Measurements from ENCODE around the gene TNFSF4.
"Not testable (repeated sequence)": the region's sequence is repeated elsewhere in the genome, so short reads cannot be mapped to it uniquely, and the experiment has no call there.

TNFSF4 gene

GRCh38 chr1:173164686-173165085 lies 42.4 kb downstream of the TNFSF4 start:
- Mint-ChIP-seq H3K4me1 (no peaks in the 10 kb centered on the region), H3K27ac (no peak overlapping the region), H3K36me3 (peaks cover 0 to 4% of the 10 kb centered on the region in 2 donors), H3K9me3 (peaks cover 0 to 2% of the 10 kb centered on the region in 2 donors), H3K27me3 (no peaks in the 10 kb centered on the region), H3K4me3 (no peak overlapping the region)
- DNase-seq = no peak
- no peak for ATAC-seq (replicated peaks)

- H3K4me1 Mint-ChIP-seq = no peaks in the 10 kb centered on the region
- peaks cover 0 to 4% of the 10 kb centered on the region in 2 donors for H3K36me3 Mint-ChIP-seq
- no peaks in the 10 kb centered on the region for H3K27me3 Mint-ChIP-seq
- no peak for ATAC-seq (replicated peaks)
- DNase-seq = no peak
- H3K4me3 Mint-ChIP-seq = no peak overlapping the region
- H3K9me3 Mint-ChIP-seq = peaks cover 0 to 2% of the 10 kb centered on the region in 2 donors
- no peak overlapping the region for H3K27ac Mint-ChIP-seq
Observed at GRCh38 chr1:173164178-173164577, 43.0 kb downstream of the TNFSF4 start.

GRCh38 chr1:173163222-173163621 lies 43.9 kb downstream of the TNFSF4 start:
- ATAC-seq (replicated peaks) (no peak), DNase-seq (no peak)
- H3K27me3 Mint-ChIP-seq = no peaks in the 10 kb centered on the region
- peaks cover 0 to 2% of the 10 kb centered on the region in 2 donors for H3K9me3 Mint-ChIP-seq
- no peak overlapping the region for H3K27ac Mint-ChIP-seq
- H3K36me3 Mint-ChIP-seq = peaks cover 0 to 4% of the 10 kb centered on the region in 2 donors
- H3K4me3 Mint-ChIP-seq = no peak overlapping the region
- H3K4me1 Mint-ChIP-seq = no peaks in the 10 kb centered on the region

- no peaks in the 10 kb centered on the region for H3K4me1 Mint-ChIP-seq
- no peak overlapping the region for H3K27ac Mint-ChIP-seq
- H3K4me3 Mint-ChIP-seq = no peak overlapping the region
- ATAC-seq (replicated peaks) (no peak), DNase-seq (no peak)
- no peaks in the 10 kb centered on the region for H3K27me3 Mint-ChIP-seq
- H3K9me3 Mint-ChIP-seq = peaks cover 0 to 2% of the 10 kb centered on the region in 2 donors
- peaks cover 0 to 4% of the 10 kb centered on the region in 2 donors for H3K36me3 Mint-ChIP-seq
Observed at GRCh38 chr1:173162601-173163000, 44.5 kb downstream of the TNFSF4 start.

- H3K36me3 Mint-ChIP-seq = peaks cover 0 to 7% of the 10 kb centered on the region in 2 donors
- H3K4me3 Mint-ChIP-seq = no peak overlapping the region
- DNase-seq (no peak), ATAC-seq (replicated peaks) (no peak)
- H3K27ac Mint-ChIP-seq = no peak overlapping the region
- H3K4me1 Mint-ChIP-seq = no peaks in the 10 kb centered on the region
- H3K27me3 Mint-ChIP-seq = no peaks in the 10 kb centered on the region
- H3K9me3 Mint-ChIP-seq = peaks cover 0 to 2% of the 10 kb centered on the region in 2 donors
Observed at GRCh38 chr1:173161510-173162221, 45.5 kb downstream of the TNFSF4 start.

- not testable (repeated sequence) for H3K9me3 Mint-ChIP-seq
Observed at GRCh38 chr1:173153964-173154363, 53.2 kb downstream of the TNFSF4 start.

GRCh38 chr1:173153503-173153902 lies 53.6 kb downstream of the TNFSF4 start:
- no peak overlapping the region for H3K27ac Mint-ChIP-seq
- peaks cover 9 to 13% of the 10 kb centered on the region in 2 donors for H3K36me3 Mint-ChIP-seq
- peaks cover 0 to 3% of the 10 kb centered on the region in 2 donors for H3K27me3 Mint-ChIP-seq
- peaks cover 6 to 9% of the 10 kb centered on the region in 2 donors for H3K4me1 Mint-ChIP-seq
- ATAC-seq (replicated peaks) = no peak
- no peak for DNase-seq
- H3K9me3 Mint-ChIP-seq = peaks cover 6 to 8% of the 10 kb centered on the region in 2 donors
- H3K4me3 Mint-ChIP-seq = no peak overlapping the region

More at GRCh38 chr1:173153964-173154363, 53.2 kb downstream of the TNFSF4 start:
- not testable (repeated sequence) for H3K4me3 Mint-ChIP-seq; H3K4me1 Mint-ChIP-seq; H3K27ac Mint-ChIP-seq; DNase-seq; ATAC-seq (replicated peaks); H3K27me3 Mint-ChIP-seq
- H3K36me3 Mint-ChIP-seq = peaks cover 9 to 13% of the 10 kb centered on the region in 2 donors

GRCh38 chr1:173152598-173152997 lies 54.5 kb downstream of the TNFSF4 start:
- Mint-ChIP-seq H3K9me3 (peaks cover 7 to 10% of the 10 kb centered on the region in 2 donors), H3K4me3 (no peak overlapping the region), H3K27ac (no peak overlapping the region), H3K27me3 (peaks cover 1 to 3% of the 10 kb centered on the region in 2 donors), H3K4me1 (peaks cover 6 to 9% of the 10 kb centered on the region in 2 donors), H3K36me3 (peaks cover 10 to 15% of the 10 kb centered on the region in 2 donors)
- DNase-seq (no peak), ATAC-seq (replicated peaks) (no peak)

- Mint-ChIP-seq H3K27ac (no peak overlapping the region), H3K9me3 (peaks cover 21 to 27% of the 10 kb centered on the region in 2 donors), H3K36me3 (peaks cover 23 to 27% of the 10 kb centered on the region in 2 donors), H3K4me3 (no peak overlapping the region), H3K4me1 (peaks cover 6 to 9% of the 10 kb centered on the region in 2 donors), H3K27me3 (peaks cover 3 to 5% of the 10 kb centered on the region in 2 donors)
- DNase-seq (no peak), ATAC-seq (replicated peaks) (no peak)
Observed at GRCh38 chr1:173150795-173151194, 56.3 kb downstream of the TNFSF4 start.

- Mint-ChIP-seq H3K36me3 (peaks cover 27 to 36% of the 10 kb centered on the region in 2 donors), H3K9me3 (peaks cover 29 to 36% of the 10 kb centered on the region in 2 donors), H3K27me3 (peaks cover 3 to 5% of the 10 kb centered on the region in 2 donors), H3K27ac (no peak overlapping the region), H3K4me3 (no peak overlapping the region), H3K4me1 (peaks cover 6 to 9% of the 10 kb centered on the region in 2 donors)
- ATAC-seq (replicated peaks) (no peak), DNase-seq (no peak)
Observed at GRCh38 chr1:173149887-173150286, 57.2 kb downstream of the TNFSF4 start.

GRCh38 chr1:173148971-173149370 lies 58.2 kb downstream of the TNFSF4 start:
- ATAC-seq (replicated peaks) = no peak
- no peak overlapping the region for H3K27ac Mint-ChIP-seq
- no peak overlapping the region for H3K4me3 Mint-ChIP-seq
- DNase-seq = no peak
- peaks cover 3 to 5% of the 10 kb centered on the region in 2 donors for H3K27me3 Mint-ChIP-seq
- peaks cover 27 to 41% of the 10 kb centered on the region in 2 donors for H3K36me3 Mint-ChIP-seq
- H3K9me3 Mint-ChIP-seq = peaks cover 33 to 43% of the 10 kb centered on the region in 2 donors
- H3K4me1 Mint-ChIP-seq = peaks cover 6 to 9% of the 10 kb centered on the region in 2 donors

- no peak for ATAC-seq (replicated peaks)
- Mint-ChIP-seq H3K4me1 (peaks cover 6 to 9% of the 10 kb centered on the region in 2 donors), H3K36me3 (peaks cover 27 to 40% of the 10 kb centered on the region in 2 donors), H3K27me3 (peaks cover 3 to 5% of the 10 kb centered on the region in 2 donors), H3K27ac (no peak overlapping the region), H3K9me3 (peaks cover 35 to 43% of the 10 kb centered on the region in 2 donors), H3K4me3 (no peak overlapping the region)
- no peak for DNase-seq
Observed at GRCh38 chr1:173148545-173148944, 58.6 kb downstream of the TNFSF4 start.

GRCh38 chr1:173140733-173141132 lies 66.4 kb downstream of the TNFSF4 start:
- no peak overlapping the region for H3K27ac Mint-ChIP-seq
- no peak for ATAC-seq (replicated peaks)

GRCh38 chr1:173139706-173140105 lies 67.4 kb downstream of the TNFSF4 start:
- DNase-seq (no peak), ATAC-seq (replicated peaks) (no peak)
- Mint-ChIP-seq H3K36me3 (peaks cover 2 to 7% of the 10 kb centered on the region in 2 donors), H3K4me1 (no peaks in the 10 kb centered on the region), H3K27me3 (no peaks in the 10 kb centered on the region), H3K4me3 (no peak overlapping the region), H3K27ac (no peak overlapping the region), H3K9me3 (peaks cover 5 to 9% of the 10 kb centered on the region in 2 donors)

More at GRCh38 chr1:173140733-173141132, 66.4 kb downstream of the TNFSF4 start:
- H3K27me3 Mint-ChIP-seq = no peaks in the 10 kb centered on the region
- DNase-seq = no peak
- H3K4me1 Mint-ChIP-seq = no peaks in the 10 kb centered on the region
- no peak overlapping the region for H3K4me3 Mint-ChIP-seq
- H3K36me3 Mint-ChIP-seq = peaks cover 7 to 18% of the 10 kb centered on the region in 2 donors
- peaks cover 14 to 19% of the 10 kb centered on the region in 2 donors for H3K9me3 Mint-ChIP-seq

GRCh38 chr1:173137107-173137706 lies 69.9 kb downstream of the TNFSF4 start:
- Mint-ChIP-seq H3K4me1 (no peaks in the 10 kb centered on the region), H3K9me3 (no peaks in the 10 kb centered on the region), H3K27me3 (no peaks in the 10 kb centered on the region), H3K27ac (no peak overlapping the region), H3K4me3 (no peak overlapping the region), H3K36me3 (no peaks in the 10 kb centered on the region)
- DNase-seq = no peak
- ATAC-seq (replicated peaks) = no peak

Measured in stimulated activated naive B cell treated with anti-CD40 and anti-IgM and Interleukin-4, amounts not matched to agents 10 μg/mL and 1 μg/mL and 100 μg/mL, for 72 hours (primary cell).